Glutamatergic neuron (in vitro differentiated cells): ENCODE measurements around the gene GPR137C. TPM values are rescaled to one million over a fixed set of nuclear protein-coding genes. Genes with fewer than 3 reads are reported as not detected.

Source experiments
- DNase-seq: peaks from one replicate; pipeline ENCODE4 v3.0.0; 2022
- H3K27ac Mint-ChIP-seq: one replicate; pipeline ENCODE4 v1.8.0; 2020; ENCODE audit warnings: mild to moderate bottlenecking, mixed read lengths, inconsistent platforms; ENCODE audit not compliant: unreplicated experiment
- H3K27me3 Mint-ChIP-seq: one replicate; pipeline ENCODE4 v1.8.0; 2020; ENCODE audit warnings: mild to moderate bottlenecking, moderate library complexity, mixed read lengths, inconsistent platforms; ENCODE audit not compliant: unreplicated experiment
- H3K36me3 Mint-ChIP-seq: one replicate; pipeline ENCODE4 v1.8.0; 2020; ENCODE audit warnings: mild to moderate bottlenecking, mixed read lengths, inconsistent platforms; ENCODE audit not compliant: unreplicated experiment
- H3K4me1 Mint-ChIP-seq: one replicate; pipeline ENCODE4 v1.8.0; 2020; ENCODE audit warnings: mild to moderate bottlenecking, low read depth, mixed read lengths, inconsistent platforms; ENCODE audit not compliant: unreplicated experiment
- H3K4me3 Mint-ChIP-seq: one replicate; pipeline ENCODE4 v1.8.0; 2020; ENCODE audit warnings: mild to moderate bottlenecking, mixed read lengths, inconsistent platforms; ENCODE audit not compliant: unreplicated experiment
- H3K9me3 Mint-ChIP-seq: one replicate; pipeline ENCODE4 v1.8.0; 2020; ENCODE audit warnings: mild to moderate bottlenecking, moderate library complexity, mixed read lengths, inconsistent platforms; ENCODE audit not compliant: unreplicated experiment
- CTCF ChIP-seq: fragments of 200-600 bp; sonication (generic); IDR thresholded peaks from one replicate; pipeline ENCODE4 v1.5.0; 2021; ENCODE audit not compliant: partially characterized antibody, unreplicated experiment
- total RNA-seq: library from RNA; stranded (reverse); fragmentation: NEBNext Ultra II Directional; extraction: Animal tissue kit (Norgen Biotek cat#: 25700); gene quantifications from one replicate; pipeline ENCODE4 v1.2.1, GENCODE V29; 2021; ENCODE audit not compliant: unreplicated experiment

GPR137C gene
- total RNA-seq, 1 donor from 2014 or later: 19.5 TPM

- H3K36me3 Mint-ChIP-seq: no peaks in the 10 kb centered on the region
- TF ChIP-seq CTCF: no peak
- no peak overlapping the region for H3K4me3 Mint-ChIP-seq
- DNase-seq: no peak
- no peaks in the 10 kb centered on the region for H3K9me3 Mint-ChIP-seq
- no peaks in the 10 kb centered on the region for H3K27me3 Mint-ChIP-seq
- peaks cover 2% of the 10 kb centered on the region for H3K4me1 Mint-ChIP-seq
- no peak overlapping the region for H3K27ac Mint-ChIP-seq
Observed at GRCh38 chr14:52522581-52523345, 29.9 kb upstream of the GPR137C start.

GRCh38 chr14:52527052-52527451 lies 25.6 kb upstream of the GPR137C start:
- H3K4me1 Mint-ChIP-seq: peaks cover 2% of the 10 kb centered on the region
- no peak for DNase-seq
- H3K27ac Mint-ChIP-seq: no peak overlapping the region
- H3K27me3 Mint-ChIP-seq: no peaks in the 10 kb centered on the region
- H3K36me3 Mint-ChIP-seq: no peaks in the 10 kb centered on the region
- no peak for TF ChIP-seq CTCF
- no peaks in the 10 kb centered on the region for H3K9me3 Mint-ChIP-seq
- no peak overlapping the region for H3K4me3 Mint-ChIP-seq

- Mint-ChIP-seq H3K27ac (no peak overlapping the region), H3K9me3 (no peaks in the 10 kb centered on the region), H3K27me3 (no peaks in the 10 kb centered on the region), H3K4me3 (no peak overlapping the region), H3K4me1 (no peaks in the 10 kb centered on the region), H3K36me3 (no peaks in the 10 kb centered on the region)
- DNase-seq: no peak
- no peak for TF ChIP-seq CTCF
Observed at GRCh38 chr14:52531481-52531880, 21.2 kb upstream of the GPR137C start.

- DNase-seq: no peak
- Mint-ChIP-seq H3K9me3 (no peaks in the 10 kb centered on the region), H3K4me3 (no peak overlapping the region), H3K36me3 (no peaks in the 10 kb centered on the region), H3K27me3 (no peaks in the 10 kb centered on the region), H3K4me1 (no peaks in the 10 kb centered on the region), H3K27ac (no peak overlapping the region)
- TF ChIP-seq CTCF: no peak
Observed at GRCh38 chr14:52536269-52536668, 16.4 kb upstream of the GPR137C start.

GRCh38 chr14:52538623-52539022 lies 14.0 kb upstream of the GPR137C start:
- no peak for DNase-seq
- Mint-ChIP-seq H3K27ac (no peak overlapping the region), H3K27me3 (no peaks in the 10 kb centered on the region), H3K36me3 (no peaks in the 10 kb centered on the region), H3K4me1 (no peaks in the 10 kb centered on the region), H3K9me3 (no peaks in the 10 kb centered on the region), H3K4me3 (no peak overlapping the region)
- no peak for TF ChIP-seq CTCF
